Mucosa of stomach (tissue), 1 donor: Measurements from ENCODE around the gene LHFPL6.

Source experiments
- H3K27me3 ChIP-seq: one replicate; pipeline ENCODE4 v1.7.0; 2013; ENCODE audit warnings: mild to moderate bottlenecking, low read length; ENCODE audit not compliant: control insufficient read depth, insufficient read depth
- H3K36me3 ChIP-seq: one replicate; pipeline ENCODE4 v1.7.0; 2013; ENCODE audit warnings: low read length; ENCODE audit not compliant: control insufficient read depth, insufficient read depth
- H3K4me1 ChIP-seq: one replicate; pipeline ENCODE4 v1.7.0; 2013; ENCODE audit warnings: mild to moderate bottlenecking, low read length; ENCODE audit not compliant: control insufficient read depth, insufficient read depth
- H3K4me3 ChIP-seq: one replicate; pipeline ENCODE4 v1.7.0; 2013; ENCODE audit warnings: low read length
- H3K9ac ChIP-seq: one replicate; pipeline ENCODE4 v1.7.0; 2013; ENCODE audit warnings: mild to moderate bottlenecking, low read length, moderate library complexity
- H3K9me3 ChIP-seq: one replicate; pipeline ENCODE4 v1.7.0; 2013; ENCODE audit warnings: mild to moderate bottlenecking, low read length, moderate library complexity; ENCODE audit not compliant: control insufficient read depth
- donor health status: Pancreatic carcinoma.

LHFPL6 gene

GRCh38 chr13:39566216-39566869 lies 36.6 kb downstream of the LHFPL6 start:
- H3K4me3 ChIP-seq, result no peak overlapping the region
- no peak overlapping the region for H3K9ac ChIP-seq
- no peaks in the 10 kb centered on the region for H3K9me3 ChIP-seq
- no peaks in the 10 kb centered on the region for H3K36me3 ChIP-seq
- no peaks in the 10 kb centered on the region for H3K27me3 ChIP-seq
- H3K4me1 ChIP-seq, result no peaks in the 10 kb centered on the region

DNA sequence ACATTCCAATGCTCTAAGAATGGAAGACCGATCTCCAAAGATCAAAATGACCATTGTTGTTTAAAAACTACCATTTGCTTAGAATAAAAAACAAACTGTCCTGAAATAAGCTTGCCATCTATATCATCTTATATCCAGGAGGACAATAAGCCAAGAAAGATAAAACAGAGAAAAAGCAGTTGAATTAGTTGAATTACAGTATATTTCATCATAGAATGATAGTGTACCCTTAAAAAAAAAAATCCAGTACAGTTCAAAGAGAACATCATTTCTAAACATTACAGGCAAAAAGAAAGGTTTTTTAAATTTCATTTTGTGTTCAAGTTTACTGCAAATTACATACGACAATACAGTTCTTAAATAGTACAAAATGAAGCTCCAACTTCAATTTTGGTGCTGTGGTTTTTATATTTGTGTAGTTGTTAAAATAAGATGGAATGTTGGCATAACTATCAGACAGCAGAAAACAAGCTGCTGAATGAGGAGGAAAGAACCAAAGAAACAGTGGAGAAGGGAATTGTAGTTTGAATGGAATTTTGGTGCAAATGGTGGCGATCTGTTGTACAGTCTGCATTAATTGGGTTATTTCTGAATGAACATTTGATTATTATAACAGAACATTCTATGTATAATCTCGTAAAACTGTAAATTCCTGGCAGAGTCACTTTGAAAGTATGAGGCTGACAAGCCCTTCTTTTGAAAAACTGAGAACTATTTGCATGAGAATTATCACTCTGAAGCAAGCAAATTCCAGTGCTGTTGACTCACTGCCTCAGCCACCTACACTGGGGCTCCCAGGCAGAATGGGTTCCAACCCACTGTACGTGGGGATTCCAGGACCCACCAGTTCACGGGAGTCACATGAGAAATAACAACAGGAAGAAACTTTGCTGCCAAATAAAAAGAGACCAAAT lies 37.7 kb downstream of the LHFPL6 start:
- H3K36me3 ChIP-seq, result no peaks in the 10 kb centered on the region
- H3K9ac ChIP-seq, result no peak overlapping the region
- no peaks in the 10 kb centered on the region for H3K4me1 ChIP-seq
- H3K27me3 ChIP-seq, result no peaks in the 10 kb centered on the region
- H3K9me3 ChIP-seq, result no peaks in the 10 kb centered on the region
- H3K4me3 ChIP-seq, result no peak overlapping the region

GRCh38 chr13:39563470-39563735 lies 39.6 kb downstream of the LHFPL6 start:
- Histone ChIP-seq H3K9me3 (no peaks in the 10 kb centered on the region), H3K4me1 (no peaks in the 10 kb centered on the region), H3K9ac (no peak overlapping the region), H3K36me3 (no peaks in the 10 kb centered on the region), H3K27me3 (no peaks in the 10 kb centered on the region), H3K4me3 (no peak overlapping the region)

DNA sequence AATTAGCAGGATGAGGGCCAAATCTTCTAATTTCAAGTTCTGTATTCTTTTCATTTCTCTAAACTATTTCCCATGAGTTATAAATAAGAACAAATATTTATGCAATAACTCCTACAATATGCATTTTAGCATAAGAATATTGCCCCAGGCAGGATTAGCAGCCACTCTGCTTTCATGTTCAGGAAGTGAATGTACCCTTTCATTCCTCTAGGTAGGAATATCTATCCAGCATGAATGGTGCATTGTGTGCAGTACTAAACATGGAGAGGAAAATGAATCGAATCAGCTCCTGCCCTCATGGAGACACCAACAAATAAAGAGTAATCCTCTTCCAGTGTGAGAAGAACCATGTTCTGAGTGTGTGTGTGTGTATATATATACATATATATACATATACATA lies 41.0 kb downstream of the LHFPL6 start:
- Histone ChIP-seq H3K4me3 (no peak overlapping the region), H3K27me3 (no peaks in the 10 kb centered on the region), H3K4me1 (no peaks in the 10 kb centered on the region), H3K9me3 (no peaks in the 10 kb centered on the region), H3K9ac (no peak overlapping the region), H3K36me3 (no peaks in the 10 kb centered on the region)

- no peak overlapping the region for H3K4me3 ChIP-seq
- no peaks in the 10 kb centered on the region for H3K4me1 ChIP-seq
- no peaks in the 10 kb centered on the region for H3K9me3 ChIP-seq
- H3K9ac ChIP-seq, result no peak overlapping the region
- H3K27me3 ChIP-seq, result no peaks in the 10 kb centered on the region
- H3K36me3 ChIP-seq, result no peaks in the 10 kb centered on the region
These were observed 43.1 kb downstream of the LHFPL6 start for GRCh38 chr13:39559847-39560246.

GRCh38 chr13:39557285-39557955 lies 45.6 kb downstream of the LHFPL6 start:
- H3K9ac ChIP-seq, result no peak overlapping the region
- H3K4me3 ChIP-seq, result no peak overlapping the region
- no peaks in the 10 kb centered on the region for H3K27me3 ChIP-seq
- H3K9me3 ChIP-seq, result no peaks in the 10 kb centered on the region
- H3K4me1 ChIP-seq, result no peaks in the 10 kb centered on the region
- H3K36me3 ChIP-seq, result no peaks in the 10 kb centered on the region

DNA sequence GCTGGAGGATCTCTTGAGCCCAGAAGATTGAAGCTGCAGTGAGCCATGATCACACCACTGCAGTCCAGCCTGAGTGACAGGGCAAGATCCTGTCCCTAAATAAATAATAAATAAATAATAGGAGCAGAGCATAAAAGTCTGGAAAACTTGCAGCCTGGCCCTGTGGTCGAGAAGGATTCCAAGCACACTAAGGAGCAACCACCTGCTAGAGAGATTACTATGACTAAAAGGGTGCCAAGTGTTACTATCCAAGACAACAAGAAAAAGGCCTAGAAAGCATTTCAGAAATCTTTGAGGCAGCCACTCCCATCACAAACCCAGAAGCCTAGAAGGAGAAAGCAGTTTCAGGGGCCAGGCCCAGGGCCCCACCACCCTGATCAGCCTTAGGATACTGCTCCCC lies 46.1 kb downstream of the LHFPL6 start:
- Histone ChIP-seq H3K4me3 (no peak overlapping the region), H3K36me3 (no peaks in the 10 kb centered on the region), H3K9ac (no peak overlapping the region), H3K27me3 (no peaks in the 10 kb centered on the region), H3K4me1 (no peaks in the 10 kb centered on the region), H3K9me3 (no peaks in the 10 kb centered on the region)

DNA sequence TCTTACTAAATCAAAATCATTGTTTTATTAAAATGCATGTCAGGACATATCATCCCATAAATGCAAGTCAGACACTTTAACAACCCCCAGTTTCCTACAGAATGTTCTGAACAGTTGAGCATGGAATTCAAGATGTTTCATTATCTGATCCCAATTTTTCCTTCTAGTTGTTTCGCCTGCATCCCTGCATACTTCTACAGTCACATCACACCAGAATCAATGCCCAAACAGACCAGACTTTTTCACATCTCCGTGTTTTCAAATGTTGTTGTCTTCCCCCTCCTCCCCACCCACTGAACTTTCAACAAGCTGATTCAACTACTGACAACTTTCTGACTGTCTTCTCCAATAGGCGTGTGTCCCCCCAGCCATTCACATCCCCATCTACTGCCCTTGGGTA lies 48.6 kb downstream of the LHFPL6 start:
- Histone ChIP-seq H3K4me3 (no peak overlapping the region), H3K4me1 (no peaks in the 10 kb centered on the region), H3K9ac (no peak overlapping the region), H3K27me3 (no peaks in the 10 kb centered on the region), H3K36me3 (no peaks in the 10 kb centered on the region), H3K9me3 (no peaks in the 10 kb centered on the region)

DNA sequence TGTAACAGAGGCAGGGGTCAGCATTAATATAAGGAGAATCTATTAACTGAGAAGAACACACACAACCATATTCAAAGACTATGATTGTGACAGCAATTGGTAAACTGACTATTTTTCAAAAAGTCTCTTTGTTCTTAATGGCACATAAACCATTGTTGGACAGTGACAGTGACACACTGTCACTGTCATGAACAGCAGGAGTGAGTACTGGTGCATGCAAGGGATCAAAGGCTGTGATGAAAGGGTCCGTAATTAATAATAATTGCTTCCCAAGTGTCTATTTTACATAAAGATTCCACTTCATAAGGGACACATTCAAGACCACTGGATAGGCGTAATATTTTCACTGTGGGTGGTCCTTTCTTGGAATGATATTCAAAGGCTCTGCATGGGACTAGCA lies 50.7 kb downstream of the LHFPL6 start:
- Histone ChIP-seq H3K27me3 (no peaks in the 10 kb centered on the region), H3K9me3 (no peaks in the 10 kb centered on the region), H3K4me3 (no peak overlapping the region), H3K36me3 (no peaks in the 10 kb centered on the region), H3K4me1 (no peaks in the 10 kb centered on the region), H3K9ac (no peak overlapping the region)

DNA sequence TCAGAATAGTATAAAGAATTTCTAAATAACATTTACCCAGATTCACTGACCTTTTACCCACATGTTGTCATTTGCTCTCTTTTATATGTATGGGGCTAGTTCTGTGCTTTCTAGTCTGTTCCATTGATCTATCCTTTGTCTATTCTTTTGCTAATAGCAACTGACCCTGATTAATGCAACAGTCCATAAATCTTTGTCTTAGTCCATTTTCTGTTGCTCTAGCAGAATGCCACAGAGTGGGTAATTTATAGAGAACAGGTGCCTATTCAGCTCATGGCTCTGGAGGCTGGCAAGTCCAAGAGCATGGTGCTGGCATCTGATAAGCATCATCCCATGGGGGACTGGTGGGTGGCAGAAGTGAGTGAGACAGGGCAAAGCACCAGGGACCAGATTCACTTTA lies 52.1 kb downstream of the LHFPL6 start:
- H3K4me3 ChIP-seq, result no peak overlapping the region
- H3K36me3 ChIP-seq, result no peaks in the 10 kb centered on the region
- no peaks in the 10 kb centered on the region for H3K27me3 ChIP-seq
- no peaks in the 10 kb centered on the region for H3K9me3 ChIP-seq
- H3K4me1 ChIP-seq, result no peaks in the 10 kb centered on the region
- H3K9ac ChIP-seq, result no peak overlapping the region

- H3K9me3 ChIP-seq, result no peaks in the 10 kb centered on the region
- no peaks in the 10 kb centered on the region for H3K4me1 ChIP-seq
- H3K9ac ChIP-seq, result no peak overlapping the region
- H3K36me3 ChIP-seq, result no peaks in the 10 kb centered on the region
- no peaks in the 10 kb centered on the region for H3K27me3 ChIP-seq
- H3K4me3 ChIP-seq, result no peak overlapping the region
These were observed 55.9 kb downstream of the LHFPL6 start for GRCh38 chr13:39547108-39547507.

DNA sequence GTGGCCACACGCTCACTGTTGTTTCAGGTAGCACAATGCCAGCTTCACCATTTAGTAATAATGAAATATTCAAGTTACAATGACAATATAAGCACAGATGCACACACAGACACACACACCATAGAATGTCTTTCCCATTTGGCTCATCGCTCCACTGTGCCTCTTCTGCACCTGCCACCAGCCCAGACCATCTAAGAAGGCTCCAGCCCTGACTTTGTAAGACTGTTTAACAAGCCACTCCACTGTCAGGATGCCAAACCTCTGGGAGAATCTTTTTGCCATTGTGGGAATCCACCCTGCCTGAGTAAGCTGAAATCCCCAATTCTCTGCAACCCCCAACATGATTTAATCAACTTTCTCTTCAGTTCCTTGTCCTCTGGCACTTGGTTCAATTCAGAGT lies 60.6 kb downstream of the LHFPL6 start:
- Histone ChIP-seq H3K9me3 (no peaks in the 10 kb centered on the region), H3K4me1 (no peaks in the 10 kb centered on the region), H3K36me3 (no peaks in the 10 kb centered on the region), H3K4me3 (no peak overlapping the region), H3K27me3 (no peaks in the 10 kb centered on the region), H3K9ac (no peak overlapping the region)
